Measurements from ENCODE around the gene SVIL.

SVIL gene

DNA sequence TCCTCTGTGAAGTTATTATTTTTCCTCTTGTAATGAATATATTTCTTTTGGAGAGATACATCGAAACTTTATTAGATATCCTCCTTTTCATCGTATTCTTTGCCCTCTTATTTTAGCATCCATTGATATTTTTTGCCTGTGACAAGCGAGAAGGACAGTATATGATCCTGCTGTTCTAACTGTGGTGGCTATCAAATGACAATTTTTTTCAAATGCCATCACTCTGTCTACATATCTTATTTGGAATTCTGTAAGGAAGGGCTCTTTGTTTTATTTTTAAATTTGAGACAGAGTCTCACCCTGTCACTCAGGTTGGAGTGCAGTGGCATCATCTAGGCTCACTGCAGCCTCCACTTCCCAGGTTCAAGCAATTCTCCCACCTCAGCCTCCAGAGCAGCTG lies 217.4 kb downstream of the SVIL start:
- DNase-seq (ENCODE audit: low read depth in 2 of 2), result no peak

DNA sequence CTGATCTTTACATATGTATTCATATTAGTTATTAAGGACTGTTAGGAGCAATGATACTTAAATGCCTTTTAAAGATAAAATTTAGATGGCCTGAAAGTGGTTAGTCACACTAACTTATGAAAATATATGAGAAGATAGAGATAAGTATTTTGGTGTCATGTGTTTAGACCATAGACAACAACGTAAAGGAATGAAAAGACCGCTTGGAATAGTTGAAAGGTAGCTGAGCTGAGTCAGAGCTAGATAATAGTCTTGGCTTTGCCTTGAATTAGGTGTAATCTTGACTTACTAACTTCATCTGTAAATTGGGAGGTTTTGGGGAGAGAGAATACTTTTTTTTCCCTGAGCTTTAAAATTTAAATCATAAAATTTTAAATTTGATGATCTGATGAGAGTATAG lies 218.9 kb downstream of the SVIL start:
- no peak for DNase-seq (ENCODE audit: low read depth in 2 of 2)

DNA sequence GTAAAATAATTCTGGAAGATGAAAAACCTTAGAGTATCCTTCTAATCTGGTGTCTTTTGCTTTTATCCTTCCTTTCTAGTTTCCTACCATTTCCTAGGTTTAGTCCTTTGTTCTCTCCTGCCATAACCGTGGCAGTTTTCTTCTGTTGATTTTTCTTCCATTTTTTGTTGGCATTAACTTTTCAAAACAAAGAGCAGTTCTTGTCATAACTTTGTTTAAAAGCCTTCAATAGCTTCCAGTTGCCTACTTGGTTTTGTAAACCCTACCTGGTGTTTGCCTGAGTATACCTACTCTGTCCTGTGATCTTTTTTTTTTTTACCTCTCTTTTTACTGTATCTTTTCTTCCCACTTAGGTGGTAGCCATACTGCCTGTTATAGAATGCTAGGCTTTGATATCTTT lies 220.3 kb downstream of the SVIL start:
- no peak for DNase-seq (ENCODE audit: low read depth in 2 of 2)

DNA sequence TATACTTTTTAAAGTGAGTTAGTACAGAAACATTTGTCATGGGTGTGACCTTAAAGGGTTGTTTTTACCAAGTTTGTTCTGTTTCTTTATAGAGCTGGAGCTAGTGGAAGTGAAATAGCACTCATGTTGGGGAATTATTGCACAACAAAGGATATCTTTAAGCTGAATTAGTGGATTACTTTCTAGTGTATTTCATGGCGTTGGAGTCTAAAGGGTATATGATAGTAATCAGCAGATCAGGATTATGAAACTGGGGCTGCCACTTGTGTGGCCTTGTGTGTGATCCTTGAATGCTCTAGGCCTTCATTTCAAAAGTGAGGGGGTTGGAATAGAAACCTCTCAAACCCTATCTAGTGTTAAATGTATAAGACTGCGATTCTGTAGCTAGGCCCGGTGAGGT lies 222.3 kb downstream of the SVIL start:
- DNase-seq (ENCODE audit: low read depth in 2 of 2), result no peak

DNA sequence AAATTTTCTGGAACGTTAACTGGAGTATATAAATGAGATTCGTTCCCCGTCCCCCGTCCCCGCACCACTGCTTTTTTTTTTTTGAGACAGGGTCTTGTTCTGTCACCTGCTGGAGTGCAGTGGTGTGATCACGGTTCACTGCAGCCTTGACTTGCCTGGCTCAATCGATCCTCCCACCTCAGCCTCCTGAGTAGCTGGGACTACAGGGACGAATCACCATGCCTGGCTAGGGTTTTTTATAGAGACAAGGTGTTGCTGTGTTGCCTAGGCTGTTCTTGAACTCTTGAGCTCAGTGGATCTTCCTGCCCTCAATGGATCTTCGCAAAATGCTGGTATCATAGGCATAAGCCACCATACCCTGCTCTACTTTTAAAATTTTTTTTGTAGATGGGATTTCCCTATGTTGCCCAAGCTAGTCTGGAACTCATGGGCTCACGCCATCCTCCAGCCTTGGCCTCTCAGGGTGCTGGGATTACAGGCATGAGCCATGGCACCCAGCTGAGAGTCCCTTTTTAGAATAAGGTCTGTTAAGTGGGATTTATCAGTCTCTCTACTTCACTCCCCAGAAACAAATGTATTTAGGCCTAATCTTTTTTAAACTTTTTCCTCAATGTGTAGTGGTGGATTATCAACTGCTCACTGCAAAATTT lies 223.0 kb downstream of the SVIL start:
- DNase-seq (ENCODE audit: low read depth in 2 of 2), result no peak

DNA sequence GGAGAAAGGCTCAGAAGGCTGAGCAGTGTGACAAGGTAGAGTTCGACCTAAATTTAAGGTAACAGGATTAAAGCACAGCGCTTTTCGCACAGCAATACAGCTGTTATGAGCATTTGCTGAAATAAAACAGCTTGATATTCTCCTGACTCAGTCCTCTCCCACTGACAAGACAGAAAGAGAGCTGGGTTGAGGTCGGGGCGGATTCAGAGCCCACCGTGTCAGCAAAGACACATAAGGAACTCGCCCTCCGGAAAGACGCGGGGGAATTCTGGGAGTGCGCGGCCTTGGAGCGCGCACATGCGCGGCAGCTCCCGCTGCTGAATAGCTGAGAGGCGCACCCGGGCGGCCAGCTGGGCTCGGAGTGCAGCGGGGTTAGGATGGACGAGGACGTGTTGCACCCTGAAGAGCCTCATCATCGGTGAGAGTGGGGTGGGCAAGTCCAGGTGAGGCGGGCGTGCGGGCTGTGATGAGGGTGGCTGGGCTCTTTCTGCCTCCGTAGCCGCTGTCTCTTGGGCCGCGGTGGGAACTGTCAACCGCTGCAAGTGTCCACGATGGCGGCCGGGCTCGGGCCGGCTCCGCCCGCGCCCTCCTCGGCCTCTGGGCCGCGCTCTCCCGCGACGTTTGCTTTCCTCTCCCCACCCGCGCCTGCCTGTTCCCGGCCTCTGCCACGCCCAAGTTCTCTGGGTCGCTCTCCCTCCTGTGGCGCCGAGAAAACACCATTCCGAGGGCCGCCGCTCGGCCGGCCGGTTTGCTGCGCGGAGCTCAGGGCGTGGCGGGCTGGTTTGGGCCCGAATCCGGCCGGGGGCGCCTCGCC lies 225.3 kb downstream of the SVIL start:
- DNase-seq (ENCODE audit: low read depth in 2 of 2), result peak in 1 of 2 donors; percentile 41

DNA sequence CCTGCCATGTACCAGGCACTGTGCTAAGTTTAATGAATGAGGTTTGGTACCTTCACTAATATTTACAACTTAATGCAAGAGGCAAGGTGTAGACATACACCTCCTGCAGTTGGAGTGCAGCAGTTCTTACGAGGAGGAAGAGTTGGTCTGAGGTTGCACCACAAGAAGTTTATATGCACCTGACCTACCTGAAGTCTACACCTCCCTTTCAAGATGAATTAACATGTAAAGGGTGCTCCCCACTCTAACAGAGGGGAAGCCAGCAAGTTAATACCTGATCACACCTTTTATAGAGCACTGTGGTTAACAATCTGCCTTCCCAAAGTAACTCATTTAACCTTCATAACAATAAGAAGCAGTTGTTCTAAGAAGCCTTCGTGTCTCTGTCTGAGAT lies 225.9 kb downstream of the SVIL start:
- no peak for DNase-seq (ENCODE audit: low read depth in 2 of 2)

Measured in activated CD4-positive, alpha-beta T cell treated with anti-CD3 and anti-CD28 coated beads for 24 hours (primary cell).